ENCODE data around the gene USP32. TPM values are rescaled to one million over a fixed set of nuclear protein-coding genes. Genes with fewer than 3 reads are reported as not detected.

Gene USP32
- total and polyA plus RNA-seq, 2 of the 8 experiments (the other 6 are each of a cell fraction or from before 2014, with no cell fraction given): 29.6 to 112 TPM

- Histone ChIP-seq H3K9me3 (ENCODE audit: insufficient read depth in 2 of 2, low read depth in 1 of 2, low read length in 1 of 2) (no peaks in the 10 kb centered on the region), H3K79me1 (ENCODE audit: low read depth, low read length) (peaks cover under 1% of the 10 kb centered on the region; the same call in 1 of the 2 replicates), H3K4me3 (ENCODE audit: extremely low read depth in 1 of 4, insufficient read depth in 2 of 4, low read depth in 3 of 4, low read length in 4 of 4) (no peak overlapping the region), H3K4ac (replicated peaks; ENCODE audit: insufficient read length, low read depth, low read length) (no peak overlapping the region), H2BK12ac (ENCODE audit: low read depth, low read length) (no peak overlapping the region), H3K14ac (ENCODE audit: insufficient read length) (no peak overlapping the region), H3K4me2 (ENCODE audit: insufficient read depth in 1 of 2, low read depth in 2 of 2, low read length in 2 of 2) (no peak overlapping the region), H2BK120ac (replicated peaks; ENCODE audit: low read depth, low read length) (no peak overlapping the region), H2BK20ac (ENCODE audit: low read length) (no peak overlapping the region), H4K91ac (replicated peaks; ENCODE audit: insufficient read length, low read length) (no peak overlapping the region), H3K79me2 (ENCODE audit: control insufficient read depth in 1 of 2, insufficient read depth in 2 of 2, low read length in 2 of 2) (peaks cover 6 to 97% of the 10 kb centered on the region in 2 experiments; a peak in 3 of 4 replicates), H2BK5ac (ENCODE audit: low read depth, low read length) (no peak overlapping the region), H3K27ac (ENCODE audit: low read depth, low read length) (no peak overlapping the region), H4K8ac (ENCODE audit: extremely low read depth, insufficient read depth, low read length) (no peak overlapping the region), H3K4me1 (replicated peaks in 1 of 4; ENCODE audit: control insufficient read depth in 3 of 4, insufficient read depth in 4 of 4, low read length in 3 of 4) (peaks cover 0 to 2% (median under 1%) of the 10 kb centered on the region in 4 experiments; a peak in 4 of 7 replicates), H4K20me1 (replicated peaks in 1 of 2; ENCODE audit: control insufficient read depth in 1 of 2, insufficient read depth in 2 of 2, low read length in 2 of 2) (peaks cover 6 to 7% of the 10 kb centered on the region in 2 experiments), H2AK5ac (ENCODE audit: low read depth, low read length) (no peak overlapping the region), H3K23me2 (ENCODE audit: low read depth, low read length) (no peaks in the 10 kb centered on the region), H3K18ac (ENCODE audit: extremely low read depth, low read length) (no peak overlapping the region), H3K27me3 (replicated peaks in 1 of 4; ENCODE audit: control insufficient read depth in 3 of 4, extremely low read depth in 1 of 4, insufficient read depth in 3 of 4, low read length in 3 of 4) (no peaks in the 10 kb centered on the region), H3K56ac (replicated peaks; ENCODE audit: insufficient read length, low read depth, low read length) (no peak overlapping the region), H3K9ac (replicated peaks in 1 of 4; ENCODE audit: extremely low read depth in 1 of 4, low read depth in 3 of 4, low read length in 3 of 4) (no peak overlapping the region), H2AFZ (ENCODE audit: low read length) (no peak overlapping the region), H2BK15ac (ENCODE audit: low read length) (no peak overlapping the region), H4K5ac (ENCODE audit: insufficient read length, low read depth, low read length) (no peak overlapping the region), H3K36me3 (ENCODE audit: control insufficient read depth in 2 of 4, insufficient read depth in 4 of 4, low read length in 3 of 4) (no peaks in the 10 kb centered on the region), H3K23ac (ENCODE audit: insufficient read length) (no peak overlapping the region)
- ChIA-PET CTCF (ENCODE audit: partially characterized antibody) (no interaction called here), POLR2A (ENCODE audit: partially characterized antibody) (interaction anchor here (0.8 kb wide), 1 partner anchor 40 kb away, joined by 3 read pairs; no protein-coding TSS in a partner anchor)
- FAIRE-seq (no peak), DNase-seq (ENCODE audit: low read depth in 1 of 2, low spot score in 2 of 2) (no peak)
- 87% methylated on average over 2 of the region's 2 CpGs; no CpG with 5 or more reads in 1 of the 2 experiments for WGBS, 2 experiments (ENCODE audit: extremely low coverage in 1 of 2, insufficient coverage in 1 of 2, insufficient read length in 1 of 2, insufficient replicate concordance in 2 of 2, low coverage in 1 of 2, low lambda C conversion rate in 2 of 2, missing lambda C conversion rate in 1 of 2)
- TF ChIP-seq SIX5 (IDR thresholded peaks at IDR 0.05; ENCODE audit: low read depth, low read length) (no peak), CBX8 (IDR thresholded peaks at IDR 0.05; ENCODE audit: borderline replicate concordance, low read depth, low read length) (no peak), MAFK (IDR thresholded peaks at IDR 0.05; ENCODE audit: low read depth, low read length) (no peak), SIN3A (conservative IDR thresholded peaks at IDR 0.05 in 1 of 2, IDR thresholded peaks at IDR 0.05 in 1 of 2; ENCODE audit: low read depth in 1 of 2, low read length in 2 of 2) (no peak), TAF1 (IDR thresholded peaks at IDR 0.05; ENCODE audit: low read depth, low read length) (no peak), NANOG (IDR thresholded peaks at IDR 0.05; ENCODE audit: insufficient read depth, low read depth, low read length, poor library complexity, severe bottlenecking) (no peak), CHD2 (IDR thresholded peaks at IDR 0.05; ENCODE audit: low read length) (no peak), BACH1 (IDR thresholded peaks at IDR 0.05; ENCODE audit: low read length) (no peak), ASH2L (IDR thresholded peaks at IDR 0.05; ENCODE audit: low read length) (no peak), SRF (IDR thresholded peaks at IDR 0.05; ENCODE audit: low read depth, low read length) (no peak), NRF1 (IDR thresholded peaks at IDR 0.05; ENCODE audit: low read depth, low read length) (no peak), JUND (IDR thresholded peaks at IDR 0.05; ENCODE audit: low read length) (no peak), FOSL1 (IDR thresholded peaks at IDR 0.05; ENCODE audit: insufficient read depth, low read depth, low read length) (no peak), JUN (IDR thresholded peaks at IDR 0.05; ENCODE audit: low read depth, low read length) (no peak), MAX (IDR thresholded peaks at IDR 0.05) (no peak), TAF7 (optimal IDR thresholded peaks at IDR 0.05; ENCODE audit: borderline replicate concordance, low read depth, low read length) (no peak)
These were observed 69.9 kb downstream of the USP32 start for GRCh38 chr17:60322056-60322387.
